HG02885 (cell line): ENCODE results near the gene CARS2.
A peak's percentile ranks its signal among the peaks of the same experiment; 100 is the strongest.
"Not testable (repeated sequence)": the region's sequence is repeated elsewhere in the genome, so short reads cannot be mapped to it uniquely, and the experiment has no call there.

Source experiments
- ATAC-seq: cut with Tn5 transposase; IDR thresholded peaks from one replicate; pipeline ENCODE4 v1.9.1; 2021; ENCODE audit warnings: mild to moderate bottlenecking; ENCODE audit not compliant: unreplicated experiment, poor library complexity

CARS2 gene

DNA sequence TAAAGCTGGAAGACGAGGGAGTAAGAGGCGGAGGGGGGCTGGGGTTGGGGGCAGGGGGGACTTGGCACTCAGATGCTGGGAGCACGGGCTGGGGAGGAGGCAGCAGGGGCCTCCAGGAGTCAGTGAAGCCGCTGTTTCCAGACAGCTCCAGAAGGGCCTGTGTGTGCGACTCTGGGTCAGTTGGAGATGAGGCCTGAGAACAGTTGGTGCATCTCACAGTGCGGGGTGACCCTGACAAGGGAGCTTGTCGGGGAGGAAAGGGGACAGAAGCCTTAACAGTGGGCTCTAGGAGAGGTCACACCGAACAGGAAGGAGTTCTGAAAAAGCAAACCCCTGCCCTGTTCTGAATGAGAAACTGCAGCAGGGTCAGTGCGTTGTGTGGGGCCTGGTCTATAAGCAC is 79.4 kb downstream of the CARS2 start:
- no peak for ATAC-seq

DNA sequence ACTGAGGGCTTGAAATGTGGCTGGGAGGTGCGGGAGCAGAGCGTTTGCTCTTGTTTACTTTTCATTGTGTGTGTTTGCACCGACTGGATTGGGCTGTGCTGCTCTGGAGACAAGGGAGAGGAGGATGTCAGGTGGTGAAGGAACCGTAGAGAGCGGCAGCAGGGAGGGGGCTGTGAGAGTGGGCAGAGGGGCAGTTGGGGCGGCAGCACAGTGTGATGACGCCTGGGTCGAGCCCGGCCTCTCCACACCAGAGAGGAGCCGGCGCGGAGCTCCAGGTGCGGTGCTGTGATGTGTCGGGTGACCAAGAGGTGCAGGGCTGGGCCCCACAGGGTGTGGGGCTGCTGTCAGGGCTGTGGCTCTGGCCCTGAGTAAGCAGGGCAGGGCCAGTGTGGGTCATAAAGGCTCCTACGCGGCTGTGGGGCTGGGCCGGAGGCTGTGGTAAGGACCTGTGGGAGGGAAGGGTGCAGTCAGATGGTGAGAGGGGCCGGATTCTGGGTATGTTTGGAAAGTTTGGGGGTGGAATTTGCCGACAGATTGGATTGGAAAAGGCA is 80.1 kb downstream of the CARS2 start:
- no peak for ATAC-seq

DNA sequence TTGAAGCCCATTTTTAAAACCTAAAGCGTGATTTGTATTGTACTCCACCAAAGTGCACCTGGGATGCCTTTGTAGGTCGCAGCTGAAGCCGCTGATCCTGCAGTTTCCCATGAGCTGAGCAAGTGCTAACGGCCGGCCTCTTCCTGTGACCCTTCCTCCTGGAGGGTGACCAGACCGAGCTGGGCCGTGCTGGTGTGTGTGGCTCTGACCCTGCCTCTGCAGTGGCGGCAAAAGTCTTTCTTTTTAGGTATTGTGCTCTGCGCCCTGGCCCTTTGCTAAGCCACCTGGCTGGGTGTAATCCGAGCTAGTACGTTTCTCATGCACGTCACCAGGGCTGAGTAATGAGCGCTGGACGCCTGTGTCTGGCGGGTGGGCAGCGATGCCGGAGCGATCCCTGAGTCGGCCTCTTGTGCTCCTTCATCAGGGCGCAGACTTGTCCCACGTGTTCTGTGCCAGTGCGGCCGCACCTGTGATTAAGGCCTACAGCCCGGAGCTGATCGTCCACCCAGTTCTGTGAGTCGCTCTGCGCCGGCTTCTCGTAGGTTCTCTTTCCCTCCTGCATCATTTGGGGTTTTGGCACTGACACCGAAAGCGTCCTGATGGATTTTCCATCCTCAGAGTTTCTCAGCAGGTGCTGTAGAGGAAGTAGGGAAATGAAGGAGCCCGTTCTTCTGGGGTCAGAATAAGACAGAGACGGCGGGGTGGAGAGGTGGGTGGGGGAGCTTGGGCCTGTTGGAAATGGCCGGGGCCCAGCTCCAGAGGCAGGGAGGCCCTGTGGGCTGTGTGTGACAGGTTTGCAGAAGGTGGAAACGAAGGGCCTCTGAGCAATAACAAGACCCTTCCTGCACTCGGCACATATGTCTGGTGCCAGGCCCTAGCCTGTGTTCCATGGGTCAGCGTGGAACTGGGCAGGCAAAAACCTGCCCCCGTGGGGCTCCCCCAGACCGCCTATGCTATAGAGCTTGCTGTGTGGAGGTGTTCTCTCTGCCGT is 80.9 kb downstream of the CARS2 start:
- ATAC-seq: no peak

DNA sequence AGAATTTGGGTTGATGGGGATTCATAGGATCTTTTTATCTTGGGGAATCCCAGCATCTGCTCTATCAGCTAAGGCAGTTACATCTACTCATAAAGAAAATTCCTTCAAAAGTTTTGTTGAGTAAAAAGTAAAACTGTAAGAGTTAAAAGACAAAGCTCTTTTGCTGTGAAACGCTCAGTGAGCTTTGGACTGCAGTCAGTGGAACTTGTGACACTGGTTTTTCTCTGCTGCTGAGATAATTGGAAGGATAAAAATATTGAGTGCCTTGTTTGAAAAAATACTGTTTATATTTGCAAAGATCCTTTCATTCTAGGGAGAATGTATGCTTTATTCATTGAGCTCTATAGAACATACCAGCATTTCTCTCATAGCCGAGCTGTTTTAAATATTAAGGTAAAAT is 85.3 kb downstream of the CARS2 start:
- no peak for ATAC-seq

DNA sequence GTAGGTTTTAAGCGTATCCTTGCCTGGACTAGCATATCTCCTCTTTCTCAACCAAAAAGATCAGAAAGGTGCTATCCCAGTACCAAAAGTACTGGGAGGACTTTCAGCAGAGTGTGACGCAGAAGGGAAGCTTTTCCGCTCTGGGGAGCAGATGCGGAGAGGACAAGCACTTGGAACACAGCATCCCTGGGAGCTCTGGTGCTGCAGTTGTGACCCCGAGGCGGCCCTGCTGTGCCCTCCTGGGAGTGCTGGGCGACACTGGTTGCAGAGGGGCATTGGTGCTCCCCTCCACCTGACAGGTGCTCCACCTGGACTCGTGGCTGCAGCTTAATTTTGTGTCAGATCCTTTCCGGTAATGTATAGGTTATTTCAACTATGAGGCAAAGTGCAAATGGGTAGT is 87.1 kb downstream of the CARS2 start:
- ATAC-seq: no peak

DNA sequence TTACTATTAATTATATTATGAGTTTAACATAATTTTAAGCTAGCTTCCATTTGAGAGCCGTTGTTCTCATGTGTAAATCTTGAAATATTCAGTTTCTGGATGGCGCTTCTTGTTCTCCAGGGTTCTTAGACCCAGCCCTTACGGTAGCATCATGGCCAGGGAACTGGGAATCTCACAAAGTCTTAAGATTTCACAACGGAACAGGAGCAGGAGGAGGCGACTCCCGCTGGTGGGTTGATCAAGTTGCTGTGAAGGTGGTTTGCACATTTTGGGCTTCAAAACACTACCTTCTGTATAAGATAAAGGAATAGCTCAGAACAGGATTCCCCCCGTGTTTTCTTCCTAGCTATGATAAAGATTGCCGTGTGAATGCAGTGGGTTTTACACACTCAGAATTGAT is 87.7 kb downstream of the CARS2 start:
- no peak for ATAC-seq

DNA sequence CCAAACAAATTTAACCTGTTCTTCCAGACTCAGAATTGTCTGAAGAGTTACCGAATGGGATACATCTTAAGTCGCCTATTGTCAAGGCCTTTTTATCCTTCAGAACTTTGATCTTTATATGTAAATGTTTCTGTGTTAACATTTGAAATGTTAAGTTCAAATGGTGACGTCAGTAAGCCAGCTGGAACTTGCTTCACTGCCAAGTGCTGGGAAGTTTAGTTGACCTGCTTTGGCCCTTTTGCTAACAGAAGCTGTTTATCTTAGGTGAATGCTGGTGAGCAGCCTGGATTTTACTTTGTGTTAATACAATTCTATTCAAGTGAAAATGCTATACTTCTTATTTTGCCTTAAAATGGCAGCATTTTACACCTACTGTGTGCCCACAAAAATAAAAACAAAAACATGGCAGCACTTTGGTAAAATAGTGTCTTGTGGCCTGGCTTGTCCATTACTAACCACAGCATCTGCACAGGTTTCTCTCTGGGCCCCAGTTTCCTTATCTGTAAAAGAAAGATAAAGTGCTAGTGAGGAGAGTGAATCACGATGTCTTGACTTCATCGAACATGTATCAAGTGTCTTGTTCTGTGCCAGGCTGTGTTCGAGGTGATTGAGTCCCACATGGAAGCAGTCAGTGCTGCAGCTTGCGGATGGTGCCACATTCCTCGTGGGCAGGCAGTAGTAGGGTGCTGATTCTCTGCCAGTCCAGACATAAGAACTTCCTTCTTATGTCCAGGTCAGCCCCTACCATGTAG is 88.4 kb downstream of the CARS2 start:
- ATAC-seq: no peak

DNA sequence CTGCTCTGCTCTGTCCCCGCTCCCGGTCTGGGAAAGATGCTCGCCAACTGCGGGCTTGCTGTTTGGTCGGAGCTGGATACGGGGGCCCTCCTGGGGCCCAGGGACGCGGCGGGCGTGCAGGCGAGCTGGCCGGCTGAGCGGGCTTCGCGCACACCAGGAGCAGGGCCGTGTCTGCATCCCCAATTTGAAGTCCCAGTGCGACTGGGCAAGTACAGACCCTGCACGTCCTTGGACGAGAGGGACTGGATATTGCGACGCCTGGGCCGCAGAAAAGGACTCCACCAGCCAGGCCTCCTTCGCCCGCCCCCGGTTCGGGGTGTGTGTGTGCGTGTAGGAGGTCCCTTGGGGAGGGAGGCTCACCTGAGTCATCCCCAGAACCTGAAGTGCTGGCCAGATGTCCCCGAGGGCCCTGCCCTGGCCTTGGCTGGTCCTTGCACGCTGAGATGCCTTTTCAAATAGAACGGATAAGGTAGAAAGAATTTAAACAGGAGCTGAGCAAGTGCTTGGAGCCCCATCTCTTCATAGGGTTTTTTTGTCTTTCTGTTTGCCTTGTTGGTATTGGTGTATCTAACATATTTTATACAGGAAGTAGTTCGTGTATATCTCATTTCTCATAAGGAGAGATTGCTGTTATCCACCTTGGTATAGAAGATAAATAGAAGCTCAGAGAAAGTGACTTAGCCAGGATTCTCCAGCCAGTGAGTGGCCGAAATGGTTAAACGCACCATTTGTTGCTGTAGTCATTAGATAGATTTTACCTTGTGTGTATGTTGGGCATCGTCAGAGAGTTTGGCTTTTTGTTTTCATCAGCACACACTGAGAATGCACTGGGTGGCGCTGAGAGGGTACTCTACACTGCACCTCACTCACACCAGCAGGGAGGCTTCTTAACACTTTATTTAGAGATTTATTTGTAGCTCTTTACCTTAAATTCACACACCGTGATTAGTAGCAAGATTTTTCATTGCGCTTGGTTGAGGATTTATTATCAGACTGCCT is 89.5 kb downstream of the CARS2 start:
- peak; percentile 63 for ATAC-seq

DNA sequence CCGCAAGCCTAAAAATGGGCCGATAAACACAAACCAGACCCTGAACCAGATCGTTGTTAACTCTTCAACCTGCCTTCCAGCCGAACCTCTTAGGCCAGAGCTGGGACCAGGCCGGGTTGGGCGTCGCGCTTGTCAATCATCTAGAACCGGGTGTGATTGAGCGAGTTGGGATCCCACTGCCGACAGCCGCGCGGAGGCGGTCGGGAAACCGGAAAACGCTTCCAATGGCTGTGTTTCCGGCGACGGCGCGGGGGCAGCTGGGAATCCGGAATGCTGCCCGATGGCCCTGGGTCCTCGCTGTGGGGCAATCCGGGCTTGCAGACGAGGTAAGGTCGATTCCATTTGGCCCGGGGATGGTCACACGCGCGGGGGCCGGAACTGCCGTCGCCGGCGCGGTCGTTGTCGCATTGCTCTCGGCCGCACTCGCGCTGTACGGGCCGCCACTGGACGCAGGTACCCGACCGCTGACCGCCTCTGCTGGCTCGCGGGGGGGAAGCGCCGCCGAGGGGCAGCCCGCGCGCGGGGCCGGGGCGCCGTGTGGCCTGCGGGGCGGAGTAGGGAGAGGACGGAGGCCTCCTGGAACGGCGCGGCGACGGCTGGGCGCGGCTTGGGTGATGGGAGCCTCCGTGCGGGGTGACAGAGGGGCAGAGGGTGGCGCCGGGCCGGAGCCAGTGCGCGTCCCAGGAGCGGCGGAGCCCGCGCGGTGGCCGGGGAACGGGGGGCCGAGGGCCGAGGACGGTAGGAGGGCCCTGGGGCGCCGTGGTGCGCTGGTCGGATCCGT is 90.4 kb downstream of the CARS2 start, which contains the start of gene NAXD:
Gene NAXD (plus strand): TSS at position 224 of the 781 bp plus-strand sequence. CDS start 57 bp downstream, at position 281.
- peak; percentile 74 for ATAC-seq

DNA sequence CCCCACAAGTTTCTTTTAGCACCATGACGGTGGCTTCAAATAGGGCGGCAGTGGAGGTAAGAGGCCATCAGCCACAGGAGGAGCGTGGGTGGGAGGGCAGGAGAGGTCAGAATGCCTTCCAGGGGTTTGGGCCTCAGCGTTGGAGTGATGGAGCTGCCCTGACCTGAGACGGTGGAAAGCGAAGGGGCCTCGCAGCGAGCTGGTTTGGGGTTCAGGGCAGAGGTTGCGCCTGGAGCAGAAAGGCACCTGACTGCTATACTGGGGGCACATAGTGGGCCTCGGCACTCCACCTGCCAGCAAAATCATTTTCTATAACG is 91.0 kb downstream of the CARS2 start:
- no peak for ATAC-seq

DNA sequence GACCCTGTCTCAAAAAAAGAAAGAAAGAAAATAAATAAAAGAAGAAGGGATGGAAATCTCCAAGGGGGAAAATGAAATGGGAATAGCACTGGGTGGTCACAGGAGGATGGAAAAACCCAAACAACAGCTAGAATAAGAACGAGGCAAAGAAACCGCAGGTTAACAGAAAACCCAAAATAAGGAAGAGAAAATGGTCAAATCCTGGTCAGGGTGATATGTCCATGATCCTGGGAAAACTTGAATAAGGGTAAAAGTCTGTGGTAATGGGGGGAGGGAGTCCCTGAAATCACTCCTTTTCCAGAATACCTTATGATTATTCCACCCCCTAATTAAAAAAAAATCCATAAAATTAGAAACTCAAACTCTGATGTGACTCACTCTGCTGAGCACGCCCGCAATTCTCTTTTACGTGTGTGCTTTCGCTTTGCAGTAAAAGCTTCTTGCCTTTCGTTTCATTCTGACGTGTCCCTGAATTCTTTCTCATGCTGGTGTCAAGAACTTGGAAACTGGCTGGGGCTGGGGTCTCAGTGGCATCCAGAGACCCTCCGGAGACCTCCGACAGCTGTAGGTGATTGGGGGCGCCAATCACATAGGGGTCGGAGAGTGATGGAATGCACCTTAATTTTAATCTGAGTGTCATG is 94.8 kb downstream of the CARS2 start:
- ATAC-seq: peak; percentile 48

DNA sequence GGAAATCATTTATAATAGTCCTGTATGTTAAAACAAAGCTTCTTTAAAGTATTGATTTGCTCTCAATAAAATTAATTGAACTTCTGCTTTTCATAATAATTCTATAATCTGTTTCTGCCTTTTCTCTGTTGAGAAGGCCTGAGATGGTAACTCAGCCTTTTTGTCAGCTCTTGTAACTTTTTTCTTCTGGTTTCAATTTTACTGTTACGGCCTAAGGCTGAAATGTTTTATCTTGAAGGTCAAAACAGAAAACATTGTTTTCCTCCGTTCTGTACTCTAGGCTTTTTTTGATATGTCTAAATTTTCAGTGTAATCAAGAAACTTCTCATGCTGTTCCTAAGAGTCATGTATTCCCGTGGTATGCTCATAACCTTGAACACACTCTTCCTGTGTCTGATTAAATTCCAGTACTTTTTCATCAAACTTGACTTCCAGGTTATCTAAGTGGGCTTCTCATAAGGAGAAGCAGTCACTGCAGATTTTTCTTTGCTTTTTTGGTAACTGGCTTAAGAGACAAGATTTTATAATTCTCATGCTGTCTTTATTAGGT is 98.2 kb downstream of the CARS2 start:
- ATAC-seq: peak; percentile 42

DNA sequence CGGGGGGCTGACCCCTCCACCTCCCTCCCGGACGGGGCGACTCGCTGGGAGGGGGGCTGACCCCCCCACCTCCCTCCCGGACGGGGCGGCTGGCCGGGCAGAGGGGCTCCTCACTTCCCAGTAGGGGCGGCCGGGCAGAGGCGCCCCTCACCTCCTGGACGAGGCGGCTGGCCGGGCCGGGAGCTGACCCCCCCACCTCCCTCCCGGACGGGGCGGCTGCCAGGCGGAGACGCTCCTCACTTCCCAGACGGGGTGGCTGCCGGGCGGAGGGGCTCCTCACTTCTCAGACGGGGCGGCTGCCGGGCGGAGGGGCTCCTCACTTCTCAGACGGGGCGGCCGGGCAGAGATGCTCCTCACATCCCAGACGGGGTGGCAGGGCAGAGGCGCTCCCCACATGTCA is 99.6 kb downstream of the CARS2 start:
- not testable (repeated sequence) for ATAC-seq

DNA sequence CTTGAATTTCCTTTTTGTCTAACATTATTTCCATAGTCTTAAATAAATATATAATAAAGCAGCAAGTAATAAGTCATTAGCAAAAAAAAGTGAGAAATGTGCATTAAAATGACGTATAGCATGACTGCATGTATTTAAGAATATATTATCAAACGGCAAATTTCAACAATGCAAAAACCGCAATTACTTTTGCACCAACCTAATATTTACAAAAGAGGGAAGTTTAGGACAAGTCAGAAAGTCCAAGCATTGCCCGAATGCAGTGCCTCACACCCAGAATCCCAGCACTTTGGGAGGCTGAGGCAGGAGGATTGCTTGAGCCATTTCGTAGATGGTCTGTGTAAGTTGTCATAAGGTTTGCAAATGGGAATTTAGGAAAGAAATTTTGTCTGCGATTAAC is 100.8 kb downstream of the CARS2 start:
- no peak for ATAC-seq

DNA sequence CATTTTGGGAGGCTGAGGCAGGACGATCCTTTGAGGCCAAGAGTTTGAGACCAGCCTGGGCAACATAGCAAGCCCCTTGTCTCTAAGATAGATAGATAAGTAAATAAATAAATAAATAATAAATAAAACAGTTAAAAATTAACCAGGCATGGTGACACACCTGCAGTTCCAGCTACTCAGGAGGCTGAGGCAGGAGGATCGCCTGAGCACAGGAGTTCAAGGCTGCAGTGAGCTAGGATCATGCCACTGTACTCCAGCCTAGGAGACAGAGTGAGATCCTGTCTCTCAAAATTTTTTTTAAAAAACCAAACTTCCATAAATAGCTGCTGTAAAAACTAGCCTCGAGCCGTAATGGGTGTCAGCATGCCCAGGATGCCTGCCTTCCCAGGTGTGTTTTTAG is 104.9 kb downstream of the CARS2 start:
- no peak for ATAC-seq

DNA sequence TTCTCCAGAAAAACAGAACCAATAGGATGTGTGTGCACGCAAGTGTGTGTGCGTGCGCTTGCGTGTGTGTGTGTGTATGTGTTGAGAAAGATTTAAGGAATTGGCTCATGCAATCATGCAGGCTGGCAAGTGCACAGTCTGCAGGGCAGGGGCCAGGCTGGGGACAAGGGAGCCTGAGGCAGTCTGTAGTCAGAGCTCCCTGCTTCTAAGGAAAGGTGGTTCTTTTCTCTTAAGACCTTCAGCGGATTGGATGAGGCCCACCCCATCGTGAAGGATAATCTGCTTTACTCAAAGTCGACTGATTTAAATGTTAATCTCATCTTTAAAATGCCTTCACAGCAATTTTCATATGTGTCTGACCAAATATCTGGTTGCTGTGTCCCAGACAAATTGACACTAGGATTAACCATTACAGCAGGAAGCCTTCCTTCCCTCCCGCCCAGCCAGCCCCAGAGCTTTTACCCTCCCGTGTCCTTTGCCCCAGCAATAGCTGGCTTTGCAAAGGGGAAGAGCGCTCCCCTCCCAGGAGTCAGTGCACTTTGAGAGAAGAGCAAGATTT is 105.6 kb downstream of the CARS2 start:
- no peak for ATAC-seq

DNA sequence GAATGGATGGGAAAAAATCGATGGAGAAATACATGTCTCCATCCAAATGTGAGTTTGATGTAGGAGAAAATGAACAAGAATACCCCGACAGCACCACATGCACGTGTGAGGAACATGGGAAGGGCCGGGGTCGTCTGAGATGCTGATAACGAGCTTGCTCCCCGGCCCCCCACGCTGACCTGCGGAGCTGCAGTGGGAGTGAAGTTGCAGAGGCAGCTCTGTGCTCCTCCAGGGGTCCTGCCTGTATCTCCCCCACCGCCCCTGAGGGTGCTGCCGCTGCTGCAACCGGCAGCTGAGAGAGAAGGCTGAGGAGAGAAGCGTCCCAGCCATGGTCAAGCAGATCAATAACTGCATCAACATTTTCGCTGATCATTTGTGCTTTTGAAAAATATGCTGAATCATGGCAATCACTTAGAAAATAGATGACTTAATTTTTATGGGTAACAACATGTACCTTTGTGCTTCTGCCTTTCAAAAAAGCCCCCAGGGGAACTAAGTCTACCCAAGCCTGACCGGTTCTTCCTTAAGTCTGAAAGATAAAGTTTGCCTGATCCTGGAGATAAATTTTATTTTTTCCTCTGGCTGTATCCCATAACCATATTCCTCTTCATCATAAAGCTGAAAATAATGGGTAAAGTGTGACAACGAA is 108.8 kb downstream of the CARS2 start:
- no peak for ATAC-seq
